Measurements from ENCODE around the gene PRMT3.
"Not testable (repeated sequence)": the region's sequence is repeated elsewhere in the genome, so short reads cannot be mapped to it uniquely, and the experiment has no call there.

The PRMT3 gene

DNA sequence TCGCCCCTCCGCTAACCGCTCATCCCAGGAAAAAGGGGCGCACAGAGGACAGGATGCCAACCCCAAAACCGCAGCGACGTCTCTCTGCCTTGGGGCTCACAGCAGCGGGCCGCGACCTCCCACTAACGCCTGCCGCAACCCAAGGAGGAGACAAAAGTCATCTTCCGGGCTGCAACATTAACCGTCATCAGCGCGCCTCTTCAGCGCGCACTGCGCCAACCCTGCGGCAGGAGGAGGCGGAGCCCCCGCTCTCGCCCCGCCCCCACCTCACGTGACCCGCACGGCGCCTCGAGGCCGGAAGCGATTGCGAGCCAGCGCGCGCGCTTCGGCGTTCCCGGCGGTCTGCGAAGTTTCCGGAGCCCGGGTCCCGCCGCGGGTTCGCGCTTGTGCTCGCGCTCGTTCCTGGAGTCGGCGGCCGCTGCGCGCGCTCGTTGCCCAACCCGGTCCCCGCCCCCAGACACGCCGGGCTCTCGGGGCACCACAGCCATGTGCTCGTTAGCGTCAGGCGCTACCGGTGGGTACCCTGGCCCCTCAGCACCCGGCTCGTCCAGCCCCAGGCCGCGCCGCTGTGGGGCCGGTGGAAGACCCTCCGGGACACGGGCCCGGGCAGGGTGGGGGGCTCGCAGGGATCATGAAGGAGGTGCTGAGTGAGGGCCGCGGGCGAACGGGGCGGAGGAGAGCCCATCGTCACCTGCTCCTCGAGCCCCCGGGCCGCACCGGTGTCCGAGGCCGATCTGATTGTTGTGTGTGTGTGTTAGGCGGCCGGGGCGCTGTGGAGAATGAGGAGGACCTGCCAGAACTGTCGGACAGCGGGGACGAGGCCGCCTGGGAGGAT is at the start of gene PRMT3:
TSS of gene PRMT3 (plus strand) at position 456 of the 835 bp plus-strand sequence. CDS start at position 487, 31 bp downstream.
- DNase-seq (ENCODE audit: low read depth) = peak; percentile 94

DNA sequence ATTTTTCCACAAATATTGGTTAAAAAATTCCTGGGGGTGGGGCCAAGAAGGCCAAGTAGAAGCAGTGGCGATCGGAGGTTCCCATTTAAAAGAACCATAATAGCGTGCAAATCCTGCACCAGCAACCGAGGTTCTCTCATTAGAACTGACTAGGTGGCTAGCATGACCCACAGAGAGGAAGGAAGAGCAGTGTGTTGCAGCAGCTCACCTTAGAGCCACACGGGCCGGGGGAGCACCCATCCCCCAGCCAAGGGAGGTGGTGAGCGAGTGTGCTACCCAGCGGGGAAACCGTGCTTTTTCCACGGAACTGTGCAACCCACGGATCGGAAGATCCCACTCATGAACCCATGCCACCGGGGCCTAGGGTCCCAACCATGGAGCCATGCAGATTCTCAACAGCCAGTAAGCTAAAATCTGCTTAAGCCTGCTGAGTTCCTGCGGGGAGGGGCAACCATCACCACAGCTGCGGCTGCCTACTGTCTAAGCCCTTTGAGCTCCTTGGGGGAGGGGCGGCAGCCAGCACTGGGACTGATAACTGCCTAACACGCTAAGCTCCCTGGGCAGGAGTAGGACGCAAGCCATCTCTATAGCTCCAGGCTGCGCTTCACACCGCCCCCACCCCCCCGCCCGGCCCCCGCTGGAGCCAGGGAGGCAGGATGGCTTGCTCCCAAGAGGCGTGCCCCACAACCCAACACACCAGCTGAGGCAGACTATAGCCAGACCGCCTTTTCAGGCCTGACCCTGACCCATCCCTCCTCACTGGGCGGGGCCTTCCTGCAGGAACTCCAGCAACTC is 45.0 kb upstream of the PRMT3 start:
- no peak for DNase-seq (ENCODE audit: low read depth)

GRCh38 chr11:20351136-20351535 is 36.4 kb upstream of the PRMT3 start:
- DNase-seq (ENCODE audit: low read depth) = no peak

GRCh38 chr11:20351751-20352262 is 35.7 kb upstream of the PRMT3 start:
- no peak for DNase-seq (ENCODE audit: low read depth)

- no peak for DNase-seq (ENCODE audit: low read depth)
Observed at GRCh38 chr11:20353829-20354434, 33.6 kb upstream of the PRMT3 start.

- DNase-seq (ENCODE audit: low read depth) = no peak
Observed at GRCh38 chr11:20355221-20356219, 32.0 kb upstream of the PRMT3 start.

GRCh38 chr11:20357150-20357549 is 30.4 kb upstream of the PRMT3 start:
- no peak for DNase-seq (ENCODE audit: low read depth)

DNA sequence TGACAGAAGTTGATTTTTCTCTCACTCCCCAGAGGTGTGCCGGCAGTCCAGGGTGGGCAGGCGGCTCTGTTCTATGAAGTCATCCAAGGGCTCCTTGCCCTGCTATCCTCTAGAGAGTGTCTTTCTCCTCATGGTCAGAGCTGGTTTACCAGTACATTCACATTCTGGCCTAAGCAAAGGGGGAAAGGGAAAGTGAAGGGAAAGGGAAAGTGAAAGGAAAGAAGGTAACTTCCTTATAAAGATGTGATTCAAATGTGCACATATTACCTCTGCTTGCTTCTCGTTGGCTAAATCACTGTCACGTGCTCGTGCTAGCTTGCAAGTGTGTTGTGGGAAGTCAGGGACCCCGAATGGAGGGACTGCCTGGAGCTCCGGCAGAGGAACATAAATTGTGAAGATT is 26.9 kb upstream of the PRMT3 start:
- DNase-seq (ENCODE audit: low read depth) = no peak

DNA sequence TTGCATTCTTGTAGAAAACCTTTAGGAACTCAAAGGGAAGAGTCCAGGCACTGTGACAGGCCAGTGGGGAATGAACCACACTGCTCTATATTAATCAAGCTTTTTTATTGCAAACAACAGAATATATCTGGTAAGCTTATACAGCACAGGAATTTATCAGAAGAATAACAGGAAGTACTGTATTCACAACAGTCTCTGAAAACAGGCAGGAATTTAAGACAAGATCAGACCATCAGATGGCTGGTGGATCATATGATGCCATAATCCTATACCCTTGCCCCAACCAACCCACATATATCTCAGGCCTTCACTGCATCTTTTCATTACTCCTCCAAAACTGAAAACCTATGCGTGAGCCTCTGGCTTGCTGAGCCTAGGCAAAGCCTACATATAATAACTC is 25.0 kb upstream of the PRMT3 start:
- no peak for DNase-seq (ENCODE audit: low read depth)

- DNase-seq (ENCODE audit: low read depth) = no peak
Observed at GRCh38 chr11:20363149-20363499, 24.4 kb upstream of the PRMT3 start.

DNA sequence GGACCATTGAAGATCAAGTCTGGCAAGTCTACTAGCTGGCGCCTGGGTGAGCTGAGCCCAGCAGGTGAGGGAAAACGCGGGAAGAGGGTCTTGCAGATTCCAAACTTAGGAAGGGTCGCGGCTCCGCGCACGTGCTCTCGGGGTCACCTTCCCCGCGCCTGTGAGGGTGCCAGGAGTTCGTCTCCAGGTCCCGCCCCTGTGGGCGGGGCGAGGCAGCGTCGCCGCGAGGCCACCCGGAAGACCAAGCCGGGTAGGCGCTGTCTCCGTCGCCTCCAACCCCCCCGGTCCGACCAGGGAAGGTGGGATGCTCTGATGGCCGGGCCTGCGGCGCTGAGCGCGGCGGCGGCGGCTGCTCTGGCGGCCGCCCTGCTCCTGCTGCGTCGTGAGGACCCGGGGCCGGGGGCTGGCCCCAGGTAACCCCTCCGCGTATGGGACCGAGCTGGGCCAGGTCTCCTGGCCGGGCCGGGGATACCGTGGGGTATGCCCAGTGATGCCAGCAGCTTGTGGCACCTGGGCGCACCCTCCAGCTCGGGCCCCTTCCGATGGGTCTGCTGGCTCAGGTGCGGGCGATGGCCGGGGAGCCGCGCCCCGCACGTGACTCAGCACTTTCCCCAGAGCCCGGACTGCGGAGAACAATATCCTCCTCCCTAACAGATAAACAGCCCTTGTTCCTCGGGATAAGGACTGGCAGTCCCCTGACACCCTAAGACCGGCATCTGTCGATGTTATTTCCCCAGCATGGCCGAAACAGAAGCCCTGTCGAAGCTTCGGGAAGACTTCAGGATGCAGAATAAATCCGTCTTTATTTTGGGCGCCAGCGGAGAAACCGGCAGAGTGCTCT is 23.8 kb upstream of the PRMT3 start, which contains the start of gene HTATIP2:
TSS of gene HTATIP2 (plus strand) at position 215 of the 841 bp plus-strand sequence. CDS start at position 739, 524 bp downstream.
- DNase-seq (ENCODE audit: low read depth) = peak; percentile 43

DNA sequence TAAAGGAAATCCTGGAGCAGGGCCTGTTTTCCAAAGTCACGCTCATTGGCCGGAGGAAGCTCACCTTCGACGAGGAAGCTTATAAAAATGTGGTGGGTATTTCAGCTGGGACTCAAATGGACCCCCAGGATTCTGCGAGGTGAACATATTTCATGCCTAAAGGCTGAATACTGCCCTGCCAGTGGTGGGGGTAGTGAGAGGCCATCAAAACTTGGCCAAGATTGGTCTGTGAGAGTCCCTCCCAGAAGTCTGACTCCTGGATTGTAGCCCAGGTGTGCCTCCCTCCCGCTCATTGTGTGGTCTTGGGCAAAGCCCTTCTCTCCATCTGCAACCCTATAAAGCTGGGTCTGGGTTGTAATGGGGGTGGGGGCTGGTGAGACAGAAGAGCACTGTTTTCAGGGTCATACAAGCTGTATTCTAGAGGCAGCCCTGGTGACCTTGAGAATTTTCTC is 23.1 kb upstream of the PRMT3 start:
- DNase-seq (ENCODE audit: low read depth) = no peak

DNA sequence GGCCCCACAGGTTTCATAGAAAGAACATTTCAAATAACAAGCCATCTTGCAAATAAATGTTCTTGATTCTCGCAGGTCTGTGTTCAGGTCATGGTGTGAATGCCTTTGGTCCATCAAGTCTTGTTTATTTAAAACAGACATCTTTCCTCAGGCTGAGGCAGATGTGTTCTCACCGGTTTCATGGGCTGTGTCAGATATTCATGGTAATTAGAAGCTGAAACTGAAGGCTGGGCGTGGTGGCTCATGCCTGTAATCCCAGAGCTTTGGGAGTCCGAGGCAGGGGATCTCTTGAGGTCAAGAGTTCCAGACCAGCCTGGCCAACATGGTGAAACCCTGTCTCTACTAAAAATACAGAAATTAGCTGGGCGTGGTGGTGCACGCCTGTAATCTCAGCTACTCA is 22.1 kb upstream of the PRMT3 start:
- not testable (repeated sequence) for DNase-seq (ENCODE audit: low read depth)

GRCh38 chr11:20367313-20367948 is 20.1 kb upstream of the PRMT3 start:
- peak; percentile 44 for DNase-seq (ENCODE audit: low read depth)

DNA sequence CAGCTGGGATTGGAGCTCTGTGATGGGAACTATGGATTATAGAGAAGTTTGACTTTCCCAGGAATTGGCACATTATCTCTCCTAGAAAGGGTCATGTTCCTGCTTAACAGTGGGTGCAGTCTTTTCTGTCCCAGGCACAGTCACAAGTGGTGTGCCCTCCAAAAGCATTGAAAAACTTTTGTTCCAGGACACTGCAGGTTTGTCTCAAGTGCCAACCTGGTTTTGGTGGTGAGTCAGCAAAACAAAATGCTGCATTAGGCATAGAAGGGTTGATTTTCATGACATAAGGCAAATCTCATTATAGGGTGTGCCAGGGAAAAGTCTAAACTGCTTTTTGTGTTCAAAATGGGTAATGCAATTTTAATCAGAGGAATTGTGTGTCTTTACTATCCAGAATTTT is 19.1 kb upstream of the PRMT3 start:
- DNase-seq (ENCODE audit: low read depth) = no peak

DNA sequence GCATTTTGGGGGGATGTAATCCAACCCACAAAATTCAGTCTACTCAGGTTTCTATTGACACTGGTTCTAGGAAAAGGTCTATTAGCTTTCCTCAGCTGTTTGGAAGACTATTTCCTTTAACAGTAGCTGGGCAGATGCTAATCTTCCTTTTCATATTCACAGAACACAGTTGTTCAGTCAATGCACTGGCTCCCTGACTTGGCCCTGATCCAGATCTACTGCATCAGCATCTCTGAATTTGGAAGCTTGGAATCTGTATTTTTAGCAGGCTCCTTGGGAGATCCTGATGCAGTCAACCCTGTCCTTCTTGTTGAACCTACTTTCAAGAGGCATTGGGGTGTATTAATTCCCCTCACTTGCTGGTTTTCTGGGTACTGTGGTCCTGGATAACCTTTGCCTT is 17.7 kb upstream of the PRMT3 start:
- DNase-seq (ENCODE audit: low read depth) = no peak

- no peak for DNase-seq (ENCODE audit: low read depth)
Observed at GRCh38 chr11:20372081-20372626, 15.4 kb upstream of the PRMT3 start.

DNA sequence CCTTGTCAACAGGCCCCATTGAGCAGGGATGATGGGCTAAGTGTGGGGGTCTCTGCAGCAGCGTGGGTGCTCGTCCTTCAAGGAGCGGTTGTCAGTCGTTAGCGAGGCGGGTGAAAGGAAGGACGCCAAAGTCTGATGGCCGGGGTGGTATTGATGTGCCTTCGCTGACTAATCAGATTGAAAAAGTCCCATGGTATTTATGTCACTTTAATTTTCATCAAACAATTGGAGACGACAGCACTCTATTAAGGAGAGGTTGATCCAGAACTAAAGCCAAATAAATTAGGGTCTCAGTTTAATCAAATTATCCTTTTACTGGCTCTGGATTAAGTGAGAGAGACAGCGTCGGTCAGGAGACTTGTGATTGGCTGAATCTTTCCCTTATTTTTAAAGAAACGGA is 14.4 kb upstream of the PRMT3 start:
- no peak for DNase-seq (ENCODE audit: low read depth)

GRCh38 chr11:20373568-20374209 is 13.8 kb upstream of the PRMT3 start:
- DNase-seq (ENCODE audit: low read depth) = no peak

Data from stimulated activated CD8-positive, alpha-beta memory T cell treated with anti-CD3 and anti-CD28 coated beads, Interleukin-7, amount 100 ng/mL, for 24 hours (primary cell).